Body of pancreas (tissue), 4 donors: ENCODE results near the gene PCCA. TPM values are rescaled to one million over a fixed set of nuclear protein-coding genes. Genes with fewer than 3 reads are reported as not detected.

Experiments used
- ATAC-seq: fragments of 150-250 bp; one replicate; pipeline ENCODE4 v1.9.1; 2016
- DNase-seq, 4 donors: peaks; one replicate each; pipeline ENCODE4 v3.0.0-alpha.2; 2019
- H3K27ac ChIP-seq, 4 donors: fragments of 200-600 bp; sonication (generic); 1 replicate in 3 of 4; 2 replicates in 1 of 4; pipeline versions ENCODE4 v1.5.1 to v1.6.1; 2016 to 2019; ENCODE audit warnings: mild to moderate bottlenecking in 1 of 4, mixed read lengths in 1 of 4, moderate library complexity in 1 of 4
- H3K27me3 ChIP-seq, 2 donors: fragments of 200-600 bp; sonication (generic); one replicate each; pipeline ENCODE4 v1.6.0; 2016; ENCODE audit warnings: mild to moderate bottlenecking in 1 of 2
- H3K36me3 ChIP-seq, 2 donors: fragments of 200-600 bp; sonication (generic); replicated peaks in 1 of 2; 2 replicates each; pipeline ENCODE4 v1.5.1; 2016; ENCODE audit warnings: low read depth in 2 of 2; ENCODE audit not compliant: insufficient read depth in 1 of 2
- H3K4me1 ChIP-seq: fragments of 200-600 bp; sonication (generic); one replicate; pipeline ENCODE4 v1.6.0; 2016
- H3K4me3 ChIP-seq, 2 donors: fragments of 200-600 bp; sonication (generic); 1 replicate in 1 of 2; 2 replicates in 1 of 2; pipeline ENCODE4 v1.5.1; 2016 to 2019
- H3K9me3 ChIP-seq, 3 donors: fragments of 200-600 bp; sonication (generic); 1 replicate in 2 of 3; 2 replicates in 1 of 3; pipeline ENCODE4 v1.5.1; 2016
- POLR2A ChIP-seq, 3 donors: fragments of 450-650 bp; IDR thresholded peaks; one replicate each; pipeline ENCODE4 v1.6.1; 2016; ENCODE audit warnings: antibody characterized with exemption in 3 of 3, mild to moderate bottlenecking in 2 of 3
- WGBS, 2 donors: methylation state at CpG; one replicate each; pipeline ENCODE4 v1.1.5; 2017; 5-methylcytosine and 5-hydroxymethylcytosine counted together
- intact Hi-C: fragments of 100-400 bp; cut with DNase I; formaldehyde crosslinking; loops from one replicate; pipeline ENCODE4 v1.15.1; 2023
- total RNA-seq, 2 donors: library from RNA; depleted of rRNA; stranded (reverse); fragments of >200 nt; gene quantifications; one replicate each; pipeline ENCODE4 v1.1.0, GENCODE V29; 2016
- TF ChIP-seq, protein P1 (sequence below), 7 experiments: fragments of 450-650 bp in 4 of 7; fragments of 200-600 bp in 3 of 7; sonication (generic) in 3 of 7; IDR thresholded peaks; one replicate each; pipeline ENCODE4 v1.5.1; 2016 to 2019; ENCODE audit warnings: antibody characterized with exemption in 7 of 7

The PCCA gene
- total RNA-seq, 2 donors from 2014 or later: 45.2 to 46.2 TPM

- no peak for TF ChIP-seq POLR2A (IDR thresholded peaks at IDR 0.05)
- TF ChIP-seq, protein P1, sequence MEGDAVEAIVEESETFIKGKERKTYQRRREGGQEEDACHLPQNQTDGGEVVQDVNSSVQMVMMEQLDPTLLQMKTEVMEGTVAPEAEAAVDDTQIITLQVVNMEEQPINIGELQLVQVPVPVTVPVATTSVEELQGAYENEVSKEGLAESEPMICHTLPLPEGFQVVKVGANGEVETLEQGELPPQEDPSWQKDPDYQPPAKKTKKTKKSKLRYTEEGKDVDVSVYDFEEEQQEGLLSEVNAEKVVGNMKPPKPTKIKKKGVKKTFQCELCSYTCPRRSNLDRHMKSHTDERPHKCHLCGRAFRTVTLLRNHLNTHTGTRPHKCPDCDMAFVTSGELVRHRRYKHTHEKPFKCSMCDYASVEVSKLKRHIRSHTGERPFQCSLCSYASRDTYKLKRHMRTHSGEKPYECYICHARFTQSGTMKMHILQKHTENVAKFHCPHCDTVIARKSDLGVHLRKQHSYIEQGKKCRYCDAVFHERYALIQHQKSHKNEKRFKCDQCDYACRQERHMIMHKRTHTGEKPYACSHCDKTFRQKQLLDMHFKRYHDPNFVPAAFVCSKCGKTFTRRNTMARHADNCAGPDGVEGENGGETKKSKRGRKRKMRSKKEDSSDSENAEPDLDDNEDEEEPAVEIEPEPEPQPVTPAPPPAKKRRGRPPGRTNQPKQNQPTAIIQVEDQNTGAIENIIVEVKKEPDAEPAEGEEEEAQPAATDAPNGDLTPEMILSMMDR (IDR thresholded peaks at IDR 0.05): no peak
- Histone ChIP-seq H3K4me1 (peaks cover 39% of the 10 kb centered on the region), H3K4me3 (no peak overlapping the region), H3K27me3 (no peaks in the 10 kb centered on the region), H3K27ac (peak overlapping the region in 3 of 4 donors; percentile 39 to 68 (median 65)), H3K36me3 (no peaks in the 10 kb centered on the region), H3K9me3 (no peaks in the 10 kb centered on the region)
- intact Hi-C loops: no loop called here
- 95 to 96% methylated on average over 18 to 21 of the region's 21 CpGs for WGBS, 2 donors
- DNase-seq (no peak), ATAC-seq (no peak)
Observed at GRCh38 chr13:100546713-100547405, 458.0 kb downstream of the PCCA start.

GRCh38 chr13:100547791-100548201 is 458.9 kb downstream of the PCCA start:
- H3K9me3 ChIP-seq: no peaks in the 10 kb centered on the region
- TF ChIP-seq, protein P1 (IDR thresholded peaks at IDR 0.05): no peak
- no peak for TF ChIP-seq POLR2A (IDR thresholded peaks at IDR 0.05)
- H3K27ac ChIP-seq: peak overlapping the region; percentile 39 to 75 (median 66)
- no peaks in the 10 kb centered on the region for H3K36me3 ChIP-seq
- ATAC-seq: peak; percentile 12
- peaks cover 39% of the 10 kb centered on the region for H3K4me1 ChIP-seq
- peak; percentile 41 to 65 (median 55) for DNase-seq
- H3K27me3 ChIP-seq: no peaks in the 10 kb centered on the region
- intact Hi-C loops: no loop called here
- no peak overlapping the region for H3K4me3 ChIP-seq
- 21% methylated on average over 9 of the region's 9 CpGs for WGBS, 2 donors

GRCh38 chr13:100549316-100549715 is 460.4 kb downstream of the PCCA start:
- H3K4me3 ChIP-seq: no peak overlapping the region
- H3K27me3 ChIP-seq: no peaks in the 10 kb centered on the region
- TF ChIP-seq, protein P1 (IDR thresholded peaks at IDR 0.05): no peak
- no peak for TF ChIP-seq POLR2A (IDR thresholded peaks at IDR 0.05)

DNA sequence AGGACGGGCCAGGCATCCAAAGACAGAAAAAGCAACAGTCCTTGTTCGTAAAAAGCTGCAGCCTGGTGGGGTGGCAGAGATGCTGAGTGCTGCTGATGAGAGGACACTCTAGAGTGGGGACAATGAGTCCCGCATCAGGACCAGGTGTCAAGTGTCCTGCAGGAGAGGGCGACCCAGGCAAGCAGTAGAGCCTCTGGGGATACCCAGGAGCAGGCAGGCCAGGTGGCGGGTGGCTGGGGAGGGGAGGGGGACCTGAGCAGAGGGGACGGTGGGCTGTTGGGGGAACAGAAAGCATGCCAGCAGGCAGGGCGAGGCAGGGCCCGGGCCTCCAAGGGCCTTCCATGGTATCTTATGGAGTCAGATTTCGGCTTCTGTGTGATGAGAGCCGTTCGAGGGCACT is 463.9 kb downstream of the PCCA start:
- ATAC-seq: no peak
- Histone ChIP-seq H3K36me3 (no peaks in the 10 kb centered on the region), H3K9me3 (no peaks in the 10 kb centered on the region), H3K27me3 (no peaks in the 10 kb centered on the region), H3K4me3 (no peak overlapping the region), H3K27ac (no peak overlapping the region), H3K4me1 (peaks cover 10% of the 10 kb centered on the region)
- intact Hi-C loops: no loop called here
- DNase-seq: no peak
- TF ChIP-seq, protein P1 (IDR thresholded peaks at IDR 0.05): no peak
- TF ChIP-seq POLR2A (IDR thresholded peaks at IDR 0.05): no peak
- WGBS, 2 donors: 90 to 95% methylated on average over 10 to 11 of the region's 11 CpGs

More at GRCh38 chr13:100549316-100549715, 460.4 kb downstream of the PCCA start:
- Histone ChIP-seq H3K4me1 (peaks cover 29% of the 10 kb centered on the region), H3K9me3 (no peaks in the 10 kb centered on the region), H3K27ac (no peak overlapping the region), H3K36me3 (no peaks in the 10 kb centered on the region)
- intact Hi-C loops: no loop called here
- no peak for ATAC-seq
- DNase-seq: no peak
- WGBS, 2 donors: 92 to 98% methylated on average over 4 to 9 of the region's 9 CpGs

- TF ChIP-seq, protein P1 (IDR thresholded peaks at IDR 0.05): no peak
- TF ChIP-seq POLR2A (IDR thresholded peaks at IDR 0.05): no peak
- Histone ChIP-seq H3K4me1 (peaks cover 22% of the 10 kb centered on the region), H3K4me3 (no peak overlapping the region), H3K27me3 (no peaks in the 10 kb centered on the region), H3K27ac (no peak overlapping the region), H3K9me3 (no peaks in the 10 kb centered on the region), H3K36me3 (no peaks in the 10 kb centered on the region)
- 83 to 85% methylated on average over 8 of the region's 8 CpGs for WGBS, 2 donors
- intact Hi-C loops: no loop called here
- no peak for ATAC-seq
- DNase-seq: no peak
Observed at GRCh38 chr13:100559886-100560285, 471.0 kb downstream of the PCCA start.
